H9 (cell line): ENCODE measurements around the gene NEGR1. TPM values are rescaled to one million over a fixed set of nuclear protein-coding genes. Genes with fewer than 3 reads are reported as not detected.

Source experiments
- DNase-seq: peaks from one replicate; pipeline ENCODE4 v3.0.0-alpha.2; 2017
- H2AFZ ChIP-seq: one replicate; pipeline ENCODE4 v1.6.1; 2013; ENCODE audit warnings: mild to moderate bottlenecking, low read length, control low read depth, moderate library complexity
- H2AK5ac ChIP-seq: 2 replicates; pipeline ENCODE4 v1.6.1; 2013; ENCODE audit warnings: low read length, control low read depth, mixed read lengths; ENCODE audit not compliant: insufficient read length
- H2BK120ac ChIP-seq: one replicate; pipeline ENCODE4 v1.6.1; 2013; ENCODE audit warnings: low read depth, mild to moderate bottlenecking, low read length, control low read depth, inconsistent platforms; ENCODE audit not compliant: poor library complexity, severe bottlenecking
- H2BK12ac ChIP-seq: 2 replicates; pipeline ENCODE4 v1.6.1; 2013; ENCODE audit warnings: low read length, control low read depth, mixed read lengths, low read depth; ENCODE audit not compliant: insufficient read length
- H2BK15ac ChIP-seq: 2 replicates; pipeline ENCODE4 v1.6.1; 2013; ENCODE audit warnings: low read depth, low read length, control low read depth
- H2BK20ac ChIP-seq: one replicate; pipeline ENCODE4 v1.6.1; 2013; ENCODE audit warnings: low read depth, mild to moderate bottlenecking, low read length, control low read depth, inconsistent platforms; ENCODE audit not compliant: poor library complexity, severe bottlenecking
- H2BK5ac ChIP-seq: 2 replicates; pipeline ENCODE4 v1.6.1; 2013; ENCODE audit warnings: low read length, control low read depth, mixed read lengths; ENCODE audit not compliant: insufficient read length
- H3K14ac ChIP-seq: 2 replicates; pipeline ENCODE4 v1.6.1; 2013; ENCODE audit warnings: low read length, control low read depth; ENCODE audit not compliant: insufficient read depth
- H3K18ac ChIP-seq: 2 replicates; pipeline ENCODE4 v1.6.1; 2013; ENCODE audit warnings: low read depth, mild to moderate bottlenecking, mixed read lengths, low read length, control low read depth; ENCODE audit not compliant: insufficient read length
- H3K23ac ChIP-seq: 2 replicates; pipeline ENCODE4 v1.6.1; 2013; ENCODE audit warnings: low read length, control low read depth, mixed read lengths, low read depth; ENCODE audit not compliant: insufficient read length
- H3K23me2 ChIP-seq: 2 replicates; pipeline ENCODE4 v1.6.1; 2013; ENCODE audit warnings: low read depth, mild to moderate bottlenecking, mixed read lengths, low read length, control low read depth; ENCODE audit not compliant: insufficient read length, poor library complexity, severe bottlenecking
- H3K27ac ChIP-seq: 2 replicates; pipeline ENCODE4 v1.5.1; 2013; ENCODE audit warnings: low read length, control low read depth, mixed read lengths, low read depth; ENCODE audit not compliant: insufficient read length
- H3K27me3 ChIP-seq: 2 replicates; pipeline ENCODE4 v1.6.1; 2013; ENCODE audit warnings: low read length, control low read depth, inconsistent platforms; ENCODE audit not compliant: insufficient read depth
- H3K4ac ChIP-seq: 2 replicates; pipeline ENCODE4 v1.6.1; 2013; ENCODE audit warnings: low read depth, mild to moderate bottlenecking, control low read depth, inconsistent platforms, low read length, moderate library complexity
- H3K4me1 ChIP-seq: 2 replicates; pipeline ENCODE4 v1.6.1; 2013; ENCODE audit warnings: low read length, control low read depth, inconsistent platforms; ENCODE audit not compliant: insufficient read depth
- H3K4me2 ChIP-seq: 2 replicates; pipeline ENCODE4 v1.6.1; 2013; ENCODE audit warnings: low read length, control low read depth, mixed read lengths; ENCODE audit not compliant: insufficient read length, insufficient read depth
- H3K56ac ChIP-seq: 2 replicates; pipeline ENCODE4 v1.6.1; 2013; ENCODE audit warnings: low read depth, mild to moderate bottlenecking, mixed read lengths, low read length, control low read depth; ENCODE audit not compliant: insufficient read length
- H3K79me1 ChIP-seq: 2 replicates; pipeline ENCODE4 v1.6.1; 2013; ENCODE audit warnings: low read depth, mild to moderate bottlenecking, moderate library complexity, low read length, control low read depth, inconsistent platforms; ENCODE audit not compliant: insufficient read depth, poor library complexity, severe bottlenecking
- H3K79me2 ChIP-seq: 2 replicates; pipeline ENCODE4 v1.6.1; 2013; ENCODE audit warnings: low read length, control low read depth, inconsistent platforms; ENCODE audit not compliant: insufficient read depth
- H3K9ac ChIP-seq: 2 replicates; pipeline ENCODE4 v1.6.1; 2013; ENCODE audit warnings: low read length, control low read depth, mixed read lengths; ENCODE audit not compliant: insufficient read length; ENCODE audit errors: extremely low read depth
- H3K9me3 ChIP-seq: one replicate; pipeline ENCODE4 v1.6.1; 2013; ENCODE audit warnings: low read depth, low read length, inconsistent platforms; ENCODE audit not compliant: control insufficient read depth
- H3T11ph ChIP-seq: one replicate; pipeline ENCODE4 v1.6.1; 2013; ENCODE audit warnings: mild to moderate bottlenecking, low read length, control low read depth, inconsistent platforms
- H4K20me1 ChIP-seq: one replicate; pipeline ENCODE4 v1.6.1; 2013; ENCODE audit not compliant: control insufficient read depth, insufficient read length, insufficient read depth
- H4K5ac ChIP-seq: 2 replicates; pipeline ENCODE4 v1.6.1; 2013; ENCODE audit warnings: low read depth, mild to moderate bottlenecking, mixed read lengths, low read length, control low read depth; ENCODE audit not compliant: insufficient read length
- H4K8ac ChIP-seq: replicated peaks from 2 replicates; pipeline ENCODE4 v1.6.1; 2013; ENCODE audit warnings: low read length, control low read depth, mixed read lengths, low read depth; ENCODE audit not compliant: insufficient read length
- H4K91ac ChIP-seq: 2 replicates; pipeline ENCODE4 v1.6.1; 2013; ENCODE audit warnings: low read depth, mild to moderate bottlenecking, moderate library complexity, mixed read lengths, low read length, control low read depth; ENCODE audit not compliant: insufficient read length
- H3K27ac Mint-ChIP-seq, 3 experiments: 2 replicates in 2 of 3; 3 replicates in 1 of 3; pipeline ENCODE4 v1.8.0; 2020 to 2021; ENCODE audit warnings: mixed read lengths in 3 of 3, mild to moderate bottlenecking in 1 of 3, moderate library complexity in 1 of 3
- H3K27me3 Mint-ChIP-seq: 2 replicates; pipeline ENCODE4 v1.8.0; 2021; ENCODE audit warnings: low read depth, mild to moderate bottlenecking, moderate library complexity, mixed read lengths
- H3K36me3 Mint-ChIP-seq, 3 experiments: 2 replicates in 2 of 3; 3 replicates in 1 of 3; pipeline ENCODE4 v1.8.0; 2020 to 2021; ENCODE audit warnings: low read depth in 3 of 3, mixed read lengths in 3 of 3; ENCODE audit not compliant: insufficient read depth in 1 of 3
- H3K4me1 Mint-ChIP-seq, 2 experiments: 2 replicates each; pipeline ENCODE4 v1.8.0; 2020; ENCODE audit warnings: mixed read lengths in 2 of 2
- H3K4me3 Mint-ChIP-seq, 2 experiments: 2 replicates in 1 of 2; 3 replicates in 1 of 2; pipeline ENCODE4 v1.8.0; 2020 to 2021; ENCODE audit warnings: mild to moderate bottlenecking in 2 of 2, mixed read lengths in 2 of 2, moderate library complexity in 1 of 2
- H3K9me3 Mint-ChIP-seq, 2 experiments: 2 replicates in 1 of 2; 3 replicates in 1 of 2; pipeline ENCODE4 v1.8.0; 2020; ENCODE audit warnings: mild to moderate bottlenecking in 2 of 2, mixed read lengths in 2 of 2, moderate library complexity in 1 of 2
- WGBS: extraction: QIAGEN DNeasy Blood & Tissue Kit; methylation state at CpG from one replicate; pipeline ENCODE4 v1.1.7; 2013; ENCODE audit warnings: missing lambda C conversion rate, low lambda C conversion rate, mixed read lengths; ENCODE audit not compliant: insufficient read length; ENCODE audit errors: extremely low coverage; 5-methylcytosine and 5-hydroxymethylcytosine counted together
- total RNA-seq: library from RNA; stranded (reverse); gene quantifications from 2 replicates; pipeline ENCODE4 v1.2.1, GENCODE V29; 2021
- TF ChIP-seq, protein P1 (sequence below): fragments of 200-600 bp; sonication (generic); conservative IDR thresholded peaks from 3 replicates; pipeline ENCODE4 v1.8.0; 2021; ENCODE audit warnings: antibody characterized with exemption, mild to moderate bottlenecking

The NEGR1 gene
- total RNA-seq, 1 experiment from 2014 or later = 0.13 TPM

DNA sequence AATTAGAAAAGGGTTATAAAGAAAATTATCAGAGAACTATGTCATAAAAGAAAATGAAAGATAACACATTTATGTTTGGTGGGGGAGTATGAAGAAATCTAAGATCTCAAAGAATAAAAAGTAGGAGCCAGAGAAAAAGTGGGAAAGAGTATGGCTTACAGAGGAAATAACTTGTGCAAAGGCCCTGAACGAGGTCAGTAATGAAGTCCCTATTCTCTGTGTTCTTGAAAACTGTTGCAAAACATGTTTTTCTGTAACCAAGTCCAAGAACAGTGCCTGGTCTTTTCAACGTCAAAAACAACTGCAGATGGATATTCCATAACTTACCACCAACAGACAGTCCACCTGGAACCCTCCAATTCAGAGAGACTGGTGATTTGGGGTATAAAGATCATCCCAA is 188.1 kb downstream of the NEGR1 start:
- Histone ChIP-seq H3K4ac (no peak overlapping the region), H3K27me3 (no peaks in the 10 kb centered on the region), H3K9me3 (no peaks in the 10 kb centered on the region), H3K23me2 (no peaks in the 10 kb centered on the region), H3K9ac (no peak overlapping the region), H3K79me2 (no peaks in the 10 kb centered on the region), H4K20me1 (no peaks in the 10 kb centered on the region), H3K4me1 (no peaks in the 10 kb centered on the region), H2BK15ac (no peak overlapping the region), H2BK120ac (no peak overlapping the region), H3K23ac (no peak overlapping the region), H2AFZ (no peak overlapping the region), H3T11ph (no peak overlapping the region), H3K18ac (no peak overlapping the region), H2BK12ac (no peak overlapping the region), H2BK5ac (no peak overlapping the region), H4K91ac (no peak overlapping the region), H2BK20ac (no peak overlapping the region), H3K4me2 (no peak overlapping the region), H2AK5ac (no peak overlapping the region), H3K56ac (no peak overlapping the region), H3K79me1 (no peaks in the 10 kb centered on the region), H3K27ac (no peak overlapping the region), H4K8ac (no peak overlapping the region), H4K5ac (no peak overlapping the region), H3K14ac (no peak overlapping the region)
- Mint-ChIP-seq H3K36me3 (no peaks in the 10 kb centered on the region), H3K27ac (no peak overlapping the region), H3K4me3 (no peak overlapping the region), H3K9me3 (no peaks in the 10 kb centered on the region), H3K27me3 (no peaks in the 10 kb centered on the region), H3K4me1 (no peaks in the 10 kb centered on the region)
- WGBS = no CpG with 5 or more reads among the region's 2 CpGs
- TF ChIP-seq, protein P1, sequence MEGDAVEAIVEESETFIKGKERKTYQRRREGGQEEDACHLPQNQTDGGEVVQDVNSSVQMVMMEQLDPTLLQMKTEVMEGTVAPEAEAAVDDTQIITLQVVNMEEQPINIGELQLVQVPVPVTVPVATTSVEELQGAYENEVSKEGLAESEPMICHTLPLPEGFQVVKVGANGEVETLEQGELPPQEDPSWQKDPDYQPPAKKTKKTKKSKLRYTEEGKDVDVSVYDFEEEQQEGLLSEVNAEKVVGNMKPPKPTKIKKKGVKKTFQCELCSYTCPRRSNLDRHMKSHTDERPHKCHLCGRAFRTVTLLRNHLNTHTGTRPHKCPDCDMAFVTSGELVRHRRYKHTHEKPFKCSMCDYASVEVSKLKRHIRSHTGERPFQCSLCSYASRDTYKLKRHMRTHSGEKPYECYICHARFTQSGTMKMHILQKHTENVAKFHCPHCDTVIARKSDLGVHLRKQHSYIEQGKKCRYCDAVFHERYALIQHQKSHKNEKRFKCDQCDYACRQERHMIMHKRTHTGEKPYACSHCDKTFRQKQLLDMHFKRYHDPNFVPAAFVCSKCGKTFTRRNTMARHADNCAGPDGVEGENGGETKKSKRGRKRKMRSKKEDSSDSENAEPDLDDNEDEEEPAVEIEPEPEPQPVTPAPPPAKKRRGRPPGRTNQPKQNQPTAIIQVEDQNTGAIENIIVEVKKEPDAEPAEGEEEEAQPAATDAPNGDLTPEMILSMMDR = no peak
- DNase-seq = no peak
